Activated CD4-positive, CD25-positive, alpha-beta regulatory T cell (primary cell): ENCODE results near the gene KCNJ9.
"Not testable (repeated sequence)": the region's sequence is repeated elsewhere in the genome, so short reads cannot be mapped to it uniquely, and the experiment has no call there.

Experiments
- DNase-seq, 4 experiments: peaks; one replicate each; lab custom pipeline; 2025; lab: John Stamatoyannopoulos, UW

The KCNJ9 gene

GRCh38 chr1:160103658-160104408 lies 22.5 kb downstream of the KCNJ9 start:
- DNase-seq: no peak

- DNase-seq: no peak
These were observed 23.1 kb downstream of the KCNJ9 start for GRCh38 chr1:160104486-160104885.

- DNase-seq: no peak
These were observed 23.8 kb downstream of the KCNJ9 start for GRCh38 chr1:160105155-160105554.

- DNase-seq: no peak
These were observed 26.2 kb downstream of the KCNJ9 start for GRCh38 chr1:160107512-160107911.

GRCh38 chr1:160108888-160109662 lies 27.7 kb downstream of the KCNJ9 start:
- DNase-seq: no peak

- no peak for DNase-seq
These were observed 28.3 kb downstream of the KCNJ9 start for GRCh38 chr1:160109686-160110085.

GRCh38 chr1:160111462-160111861 lies 30.1 kb downstream of the KCNJ9 start:
- not testable (repeated sequence) for DNase-seq

- DNase-seq: no peak
These were observed 31.0 kb downstream of the KCNJ9 start for GRCh38 chr1:160112357-160112756.

- DNase-seq: no peak
These were observed 32.1 kb downstream of the KCNJ9 start for GRCh38 chr1:160113407-160113806.

GRCh38 chr1:160114085-160114484 lies 32.7 kb downstream of the KCNJ9 start:
- DNase-seq: no peak

- DNase-seq: no peak
These were observed 34.4 kb downstream of the KCNJ9 start, which contains the start of gene ATP1A2 for GRCh38 chr1:160115545-160116282. Gene ATP1A2, plus strand, starts transcription at chr1:160115759. Its CDS starts 103 bp downstream, at chr1:160115862.

- DNase-seq: no peak
These were observed 35.2 kb downstream of the KCNJ9 start for GRCh38 chr1:160116283-160117147.

- no peak for DNase-seq
These were observed 36.0 kb downstream of the KCNJ9 start for GRCh38 chr1:160117300-160117699.

GRCh38 chr1:160117709-160118183 lies 36.4 kb downstream of the KCNJ9 start:
- DNase-seq: no peak

- DNase-seq: no peak
These were observed 37.6 kb downstream of the KCNJ9 start for GRCh38 chr1:160118928-160119327.

- DNase-seq: no peak
These were observed 39.5 kb downstream of the KCNJ9 start for GRCh38 chr1:160120797-160121196.

- no peak for DNase-seq
These were observed 40.0 kb downstream of the KCNJ9 start for GRCh38 chr1:160121388-160121787.

GRCh38 chr1:160122978-160123495 lies 41.7 kb downstream of the KCNJ9 start:
- DNase-seq: no peak

GRCh38 chr1:160123726-160124125 lies 42.4 kb downstream of the KCNJ9 start:
- DNase-seq: no peak

GRCh38 chr1:160124705-160125478 lies 43.6 kb downstream of the KCNJ9 start:
- DNase-seq: no peak
